Neural crest cell (in vitro differentiated cells): ENCODE data around the gene PRKAR1B. TPM values are rescaled to one million over a fixed set of nuclear protein-coding genes. Genes with fewer than 3 reads are reported as not detected.

Experiments
- DNase-seq: peaks from one replicate; pipeline ENCODE4 v3.0.0; 2021; ENCODE audit warnings: low read depth, mixed read lengths, low spot score
- H3K27ac Mint-ChIP-seq: one replicate; pipeline ENCODE4 v1.8.0; 2021; ENCODE audit warnings: mild to moderate bottlenecking, mixed read lengths; ENCODE audit not compliant: unreplicated experiment
- H3K27me3 Mint-ChIP-seq: 2 replicates; pipeline ENCODE4 v1.8.0; 2021; ENCODE audit warnings: low read depth, mild to moderate bottlenecking, mixed read lengths
- H3K36me3 Mint-ChIP-seq: 2 replicates; pipeline ENCODE4 v1.8.0; 2021; ENCODE audit warnings: low read depth, mild to moderate bottlenecking, mixed read lengths
- H3K4me1 Mint-ChIP-seq: 2 replicates; pipeline ENCODE4 v1.8.0; 2021; ENCODE audit warnings: mixed read lengths
- H3K4me3 Mint-ChIP-seq: one replicate; pipeline ENCODE4 v1.8.0; 2021; ENCODE audit warnings: mild to moderate bottlenecking, mixed read lengths
- H3K9me3 Mint-ChIP-seq: 2 replicates; pipeline ENCODE4 v1.8.0; 2021; ENCODE audit warnings: mixed read lengths
- total RNA-seq: library from RNA; stranded (reverse); gene quantifications from 2 replicates; pipeline ENCODE4 v1.2.1, GENCODE V29; 2021
- TF ChIP-seq, protein P1 (sequence below): fragments of 200-600 bp; sonication (generic); conservative IDR thresholded peaks from 2 replicates; pipeline ENCODE4 v1.5.0; 2021; ENCODE audit warnings: antibody characterized with exemption, mild to moderate bottlenecking

Gene PRKAR1B
- total RNA-seq, 1 donor from 2014 or later: 9.5 TPM

DNA sequence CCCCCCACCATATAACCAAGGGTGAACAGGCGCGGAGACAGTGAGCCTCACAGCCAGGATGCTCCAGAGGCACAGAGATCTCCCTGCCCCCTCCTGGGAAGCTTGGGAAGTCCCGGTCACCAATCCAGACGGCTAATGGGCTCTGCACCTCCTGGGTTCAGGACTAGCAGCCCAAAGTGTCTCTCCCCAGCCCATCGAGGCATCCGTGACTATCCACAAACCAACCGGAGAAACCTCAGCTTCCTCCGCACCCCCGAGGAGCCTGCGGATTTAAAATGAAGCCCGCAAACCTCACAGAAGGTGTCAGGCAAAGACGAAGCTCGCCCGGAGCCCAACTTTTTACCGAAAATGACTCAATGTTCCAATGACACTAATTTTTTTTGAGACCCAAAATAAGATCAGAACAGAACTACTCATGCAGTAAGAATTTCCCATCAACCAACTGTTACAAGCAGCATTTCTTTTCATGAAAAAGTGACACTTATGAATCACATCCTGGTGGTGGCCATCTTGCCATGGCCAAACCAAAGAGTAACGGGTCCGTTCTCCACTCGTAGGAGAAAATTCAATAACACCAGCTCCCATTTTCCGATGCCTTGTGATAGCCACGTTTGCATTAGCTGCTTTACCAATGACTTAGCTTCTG is 213.4 kb downstream of the PRKAR1B start:
- TF ChIP-seq, protein P1, sequence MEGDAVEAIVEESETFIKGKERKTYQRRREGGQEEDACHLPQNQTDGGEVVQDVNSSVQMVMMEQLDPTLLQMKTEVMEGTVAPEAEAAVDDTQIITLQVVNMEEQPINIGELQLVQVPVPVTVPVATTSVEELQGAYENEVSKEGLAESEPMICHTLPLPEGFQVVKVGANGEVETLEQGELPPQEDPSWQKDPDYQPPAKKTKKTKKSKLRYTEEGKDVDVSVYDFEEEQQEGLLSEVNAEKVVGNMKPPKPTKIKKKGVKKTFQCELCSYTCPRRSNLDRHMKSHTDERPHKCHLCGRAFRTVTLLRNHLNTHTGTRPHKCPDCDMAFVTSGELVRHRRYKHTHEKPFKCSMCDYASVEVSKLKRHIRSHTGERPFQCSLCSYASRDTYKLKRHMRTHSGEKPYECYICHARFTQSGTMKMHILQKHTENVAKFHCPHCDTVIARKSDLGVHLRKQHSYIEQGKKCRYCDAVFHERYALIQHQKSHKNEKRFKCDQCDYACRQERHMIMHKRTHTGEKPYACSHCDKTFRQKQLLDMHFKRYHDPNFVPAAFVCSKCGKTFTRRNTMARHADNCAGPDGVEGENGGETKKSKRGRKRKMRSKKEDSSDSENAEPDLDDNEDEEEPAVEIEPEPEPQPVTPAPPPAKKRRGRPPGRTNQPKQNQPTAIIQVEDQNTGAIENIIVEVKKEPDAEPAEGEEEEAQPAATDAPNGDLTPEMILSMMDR: no peak
- DNase-seq: no peak
- Mint-ChIP-seq H3K36me3 (no peaks in the 10 kb centered on the region), H3K27ac (no peak overlapping the region), H3K4me3 (no peak overlapping the region), H3K4me1 (peaks cover 12% of the 10 kb centered on the region), H3K9me3 (no peaks in the 10 kb centered on the region), H3K27me3 (peaks cover 52% of the 10 kb centered on the region)

DNA sequence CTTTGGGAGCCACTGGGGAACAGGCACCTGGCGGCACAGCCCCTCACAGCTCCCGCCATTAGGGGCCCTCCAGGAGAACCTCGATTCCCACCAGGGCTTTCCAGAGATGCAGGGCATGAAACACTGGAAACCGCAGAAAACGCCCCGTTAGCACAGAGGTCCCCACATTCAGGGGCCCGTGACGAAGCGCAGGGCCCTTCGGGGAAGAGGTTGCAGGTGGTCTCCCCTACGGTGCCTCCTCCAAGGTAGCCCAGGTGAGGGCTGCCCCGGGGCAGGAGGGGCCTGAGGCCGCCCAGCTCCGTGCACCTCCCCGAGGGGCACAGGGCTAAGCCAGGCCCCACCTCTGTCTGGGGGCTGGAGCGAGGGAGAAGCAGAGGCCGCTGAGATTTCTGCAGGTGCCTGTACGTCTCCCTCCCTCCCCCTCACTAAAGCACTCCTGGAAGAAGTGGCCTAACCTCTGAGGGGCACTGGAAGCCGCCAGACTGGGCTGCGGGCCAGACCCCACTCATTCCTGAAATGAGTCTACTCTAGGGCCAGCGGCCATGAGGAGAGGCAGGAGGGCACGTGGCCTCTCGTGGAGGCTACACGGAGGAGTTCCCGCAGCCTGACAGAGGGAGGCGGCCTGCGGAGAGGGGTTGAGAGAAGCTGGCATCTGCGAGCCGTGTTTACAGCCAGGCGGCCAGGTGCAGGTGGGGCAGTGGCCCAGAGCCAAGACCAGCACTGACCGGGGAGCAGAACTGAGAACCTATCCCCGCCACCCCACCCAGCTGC is 214.4 kb downstream of the PRKAR1B start:
- no peaks in the 10 kb centered on the region for H3K9me3 Mint-ChIP-seq
- peaks cover 6% of the 10 kb centered on the region for H3K4me1 Mint-ChIP-seq
- DNase-seq: no peak
- no peak overlapping the region for H3K27ac Mint-ChIP-seq
- H3K4me3 Mint-ChIP-seq: no peak overlapping the region
- H3K36me3 Mint-ChIP-seq: no peaks in the 10 kb centered on the region
- TF ChIP-seq, protein P1: no peak
- peaks cover 44% of the 10 kb centered on the region for H3K27me3 Mint-ChIP-seq

DNA sequence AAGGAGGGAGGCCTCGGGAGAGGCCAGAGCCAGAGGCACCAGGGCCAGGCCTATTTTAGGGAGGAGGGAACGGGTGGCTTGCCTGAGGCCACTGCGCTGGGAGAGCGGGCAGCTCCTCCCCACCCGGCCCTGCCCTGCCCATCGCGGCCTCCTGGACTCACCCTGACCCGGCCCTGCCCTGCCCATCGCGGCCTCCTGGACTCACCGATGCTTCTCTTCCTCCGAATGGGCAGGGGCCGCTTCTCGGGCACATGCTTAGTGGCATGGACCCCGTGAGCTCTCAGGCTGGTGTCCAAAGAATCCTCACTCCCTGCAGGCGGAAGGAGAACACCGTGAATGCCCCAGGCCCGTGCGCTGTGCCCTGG is 215.0 kb downstream of the PRKAR1B start:
- DNase-seq: no peak
- Mint-ChIP-seq H3K4me3 (no peak overlapping the region), H3K27ac (no peak overlapping the region), H3K36me3 (no peaks in the 10 kb centered on the region), H3K27me3 (peaks cover 41% of the 10 kb centered on the region), H3K4me1 (peaks cover 5% of the 10 kb centered on the region), H3K9me3 (no peaks in the 10 kb centered on the region)
- TF ChIP-seq, protein P1: no peak

DNA sequence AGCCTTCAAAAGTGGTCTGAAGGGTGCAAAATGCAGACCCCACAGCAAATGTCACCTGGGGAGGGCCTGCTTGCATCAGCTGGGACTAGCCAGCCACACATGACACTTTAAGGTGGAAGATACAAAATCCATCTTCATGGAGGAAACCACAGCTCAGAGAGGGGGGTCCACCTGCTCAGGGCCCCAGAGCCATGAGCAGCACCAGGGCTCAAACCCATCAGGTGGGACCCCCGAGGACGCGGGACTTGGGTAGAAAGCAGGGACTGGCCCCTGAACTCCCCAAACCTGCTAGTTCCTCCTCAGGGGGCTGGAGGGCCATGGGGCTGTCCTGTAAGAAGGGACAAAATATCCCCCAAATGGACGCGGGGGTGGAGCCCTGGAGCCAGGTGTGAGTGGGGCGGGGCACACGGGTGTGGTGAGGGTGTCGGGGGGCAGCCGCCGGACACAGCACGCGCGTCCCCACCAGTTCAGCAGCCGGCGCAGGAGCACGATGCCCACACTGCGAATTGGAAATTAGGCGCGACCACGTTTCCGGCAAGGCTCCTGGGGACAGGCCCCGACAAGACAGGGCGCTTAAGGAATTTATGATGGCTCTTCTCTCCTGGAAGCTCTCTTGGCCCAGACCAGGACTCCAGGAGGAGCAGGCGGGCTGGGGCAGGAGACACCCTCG is 215.5 kb downstream of the PRKAR1B start:
- TF ChIP-seq, protein P1: no peak
- DNase-seq: no peak
- H3K36me3 Mint-ChIP-seq: no peaks in the 10 kb centered on the region
- no peak overlapping the region for H3K4me3 Mint-ChIP-seq
- H3K4me1 Mint-ChIP-seq: peaks cover 5% of the 10 kb centered on the region
- no peaks in the 10 kb centered on the region for H3K9me3 Mint-ChIP-seq
- no peak overlapping the region for H3K27ac Mint-ChIP-seq
- H3K27me3 Mint-ChIP-seq: peaks cover 37% of the 10 kb centered on the region

DNA sequence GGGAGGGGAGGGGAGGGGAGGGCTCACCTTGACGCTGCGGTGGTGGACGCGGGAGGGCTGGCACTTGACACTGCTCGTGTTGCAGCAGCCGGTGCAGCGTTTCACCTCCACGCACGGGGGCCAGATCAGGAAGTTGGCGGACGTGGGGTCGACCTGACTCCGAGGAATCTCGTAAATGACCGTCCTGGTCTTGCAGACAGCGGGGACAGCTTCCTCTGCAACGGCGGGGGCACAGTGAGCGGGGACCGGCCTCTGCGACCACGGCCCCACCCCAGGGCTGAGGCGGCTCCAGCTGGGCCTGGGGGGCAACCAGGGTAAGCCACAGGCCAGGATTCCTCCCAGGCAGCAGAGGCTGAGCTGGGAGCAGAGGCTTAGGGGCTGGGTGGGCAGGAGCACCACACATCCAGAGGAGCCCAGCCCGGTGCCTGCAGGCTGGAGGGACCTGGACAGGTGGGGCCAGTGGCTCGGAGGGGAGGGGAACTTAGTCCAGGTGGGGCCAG is 216.2 kb downstream of the PRKAR1B start:
- H3K27me3 Mint-ChIP-seq: peaks cover 30% of the 10 kb centered on the region
- H3K4me1 Mint-ChIP-seq: no peaks in the 10 kb centered on the region
- H3K36me3 Mint-ChIP-seq: no peaks in the 10 kb centered on the region
- no peak overlapping the region for H3K27ac Mint-ChIP-seq
- H3K9me3 Mint-ChIP-seq: no peaks in the 10 kb centered on the region
- DNase-seq: no peak
- TF ChIP-seq, protein P1: no peak
- no peak overlapping the region for H3K4me3 Mint-ChIP-seq
